Choroid plexus epithelial cell (primary cell): ENCODE data around the gene CROCC.

ENCODE experiments used
- DNase-seq: peaks from one replicate; pipeline ENCODE4 v3.0.0-alpha.2; 2010; ENCODE audit warnings: low read depth
- H3K4me3 ChIP-seq: 2 replicates; pipeline ENCODE4 v1.5.1; 2011; ENCODE audit warnings: low read depth, mild to moderate bottlenecking, control low read depth, low read length, moderate library complexity
- TF ChIP-seq, protein P1 (sequence below): conservative IDR thresholded peaks from 2 replicates; pipeline ENCODE4 v1.5.1; 2011; ENCODE audit warnings: low read depth, mild to moderate bottlenecking, control low read depth, inconsistent platforms, low read length, moderate library complexity

Gene CROCC

DNA sequence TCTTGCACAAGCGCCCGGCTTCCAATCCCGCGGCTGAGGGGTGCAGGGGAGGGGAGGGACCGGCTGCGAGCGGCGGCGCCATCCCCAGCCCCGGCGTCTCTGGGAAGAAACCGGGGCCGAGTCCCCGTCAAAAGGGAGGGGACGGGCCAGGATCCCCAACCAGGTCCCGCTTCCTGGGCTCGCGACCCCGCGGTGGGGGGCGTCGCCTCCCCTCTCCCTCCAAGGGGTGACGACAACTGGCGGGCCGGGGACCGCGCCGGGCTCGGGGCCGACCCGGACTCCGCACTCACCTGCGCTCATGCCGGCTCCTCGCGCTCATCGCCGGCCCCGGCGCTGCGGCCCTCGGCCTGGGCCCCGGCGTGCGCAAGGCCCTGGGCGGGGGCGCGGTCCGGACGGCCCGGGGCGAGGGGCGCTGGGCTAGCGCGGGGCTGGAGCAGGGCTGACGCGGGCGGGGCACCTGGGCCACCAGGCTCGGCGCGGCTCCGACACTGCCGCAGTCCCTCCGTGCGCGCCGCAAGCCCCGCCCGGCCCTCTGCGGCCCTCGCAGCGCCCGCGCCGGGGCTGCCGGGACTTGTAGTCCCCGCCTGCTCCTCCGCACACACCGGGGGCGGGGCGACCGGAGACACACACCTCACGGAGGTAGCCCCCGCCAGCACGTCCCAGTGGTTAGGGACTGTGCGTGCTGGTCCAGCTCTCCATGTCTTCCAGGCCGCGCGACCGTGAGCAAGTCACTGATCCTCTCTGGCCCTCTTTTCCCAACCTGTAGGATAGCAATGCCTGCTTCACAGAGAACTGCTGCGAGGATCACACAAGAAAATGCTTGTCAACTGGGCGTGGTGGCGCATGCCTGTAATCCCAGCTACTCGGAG is 89.9 kb downstream of the CROCC start, which contains the start of gene ATP13A2:
Gene ATP13A2, minus strand, starts transcription at position 490 of the 869 bp plus-strand sequence. Its CDS starts 190 bp downstream, at position 300.
- TF ChIP-seq, protein P1, sequence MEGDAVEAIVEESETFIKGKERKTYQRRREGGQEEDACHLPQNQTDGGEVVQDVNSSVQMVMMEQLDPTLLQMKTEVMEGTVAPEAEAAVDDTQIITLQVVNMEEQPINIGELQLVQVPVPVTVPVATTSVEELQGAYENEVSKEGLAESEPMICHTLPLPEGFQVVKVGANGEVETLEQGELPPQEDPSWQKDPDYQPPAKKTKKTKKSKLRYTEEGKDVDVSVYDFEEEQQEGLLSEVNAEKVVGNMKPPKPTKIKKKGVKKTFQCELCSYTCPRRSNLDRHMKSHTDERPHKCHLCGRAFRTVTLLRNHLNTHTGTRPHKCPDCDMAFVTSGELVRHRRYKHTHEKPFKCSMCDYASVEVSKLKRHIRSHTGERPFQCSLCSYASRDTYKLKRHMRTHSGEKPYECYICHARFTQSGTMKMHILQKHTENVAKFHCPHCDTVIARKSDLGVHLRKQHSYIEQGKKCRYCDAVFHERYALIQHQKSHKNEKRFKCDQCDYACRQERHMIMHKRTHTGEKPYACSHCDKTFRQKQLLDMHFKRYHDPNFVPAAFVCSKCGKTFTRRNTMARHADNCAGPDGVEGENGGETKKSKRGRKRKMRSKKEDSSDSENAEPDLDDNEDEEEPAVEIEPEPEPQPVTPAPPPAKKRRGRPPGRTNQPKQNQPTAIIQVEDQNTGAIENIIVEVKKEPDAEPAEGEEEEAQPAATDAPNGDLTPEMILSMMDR = no peak
- peak; percentile 69 for DNase-seq
- peak within 1 kb of the TSS; percentile 76 for H3K4me3 ChIP-seq

DNA sequence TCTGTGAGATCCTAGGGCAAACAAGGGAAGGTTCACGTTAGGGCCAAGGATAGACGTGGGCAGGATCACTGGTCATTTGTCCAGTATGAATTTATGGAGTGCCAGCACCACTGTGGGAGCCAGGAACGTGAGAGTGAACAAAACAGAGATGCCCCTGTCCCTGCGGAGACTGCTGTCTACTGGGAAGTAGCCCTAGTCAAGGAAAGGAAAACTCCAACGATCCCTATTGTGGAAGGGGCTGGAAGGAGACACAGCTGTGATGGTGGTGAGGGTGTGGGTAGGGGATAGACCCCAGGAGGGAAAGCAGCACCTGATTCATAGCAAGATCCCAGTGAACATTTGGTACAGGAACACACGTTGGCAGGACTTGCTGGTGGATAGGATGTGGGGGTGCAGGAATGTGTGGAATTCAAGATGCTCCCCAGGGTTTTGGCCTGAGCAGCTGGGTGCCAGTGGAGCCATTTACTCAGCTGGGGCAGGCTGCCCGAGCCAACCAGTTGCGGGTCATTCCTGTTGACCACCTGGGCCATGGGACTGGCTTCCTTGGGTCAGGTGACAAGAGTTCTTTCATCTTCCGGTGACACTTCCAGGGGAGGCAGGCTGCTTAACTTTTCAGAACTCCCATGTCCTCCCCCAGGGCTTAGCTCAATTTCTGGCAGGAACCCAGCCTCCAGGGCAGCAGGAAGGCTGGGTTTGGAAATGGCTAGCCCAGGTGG is 91.2 kb downstream of the CROCC start:
- peak; percentile 69 for DNase-seq
- TF ChIP-seq, protein P1 = no peak
- H3K4me3 ChIP-seq = no peak overlapping the region

DNA sequence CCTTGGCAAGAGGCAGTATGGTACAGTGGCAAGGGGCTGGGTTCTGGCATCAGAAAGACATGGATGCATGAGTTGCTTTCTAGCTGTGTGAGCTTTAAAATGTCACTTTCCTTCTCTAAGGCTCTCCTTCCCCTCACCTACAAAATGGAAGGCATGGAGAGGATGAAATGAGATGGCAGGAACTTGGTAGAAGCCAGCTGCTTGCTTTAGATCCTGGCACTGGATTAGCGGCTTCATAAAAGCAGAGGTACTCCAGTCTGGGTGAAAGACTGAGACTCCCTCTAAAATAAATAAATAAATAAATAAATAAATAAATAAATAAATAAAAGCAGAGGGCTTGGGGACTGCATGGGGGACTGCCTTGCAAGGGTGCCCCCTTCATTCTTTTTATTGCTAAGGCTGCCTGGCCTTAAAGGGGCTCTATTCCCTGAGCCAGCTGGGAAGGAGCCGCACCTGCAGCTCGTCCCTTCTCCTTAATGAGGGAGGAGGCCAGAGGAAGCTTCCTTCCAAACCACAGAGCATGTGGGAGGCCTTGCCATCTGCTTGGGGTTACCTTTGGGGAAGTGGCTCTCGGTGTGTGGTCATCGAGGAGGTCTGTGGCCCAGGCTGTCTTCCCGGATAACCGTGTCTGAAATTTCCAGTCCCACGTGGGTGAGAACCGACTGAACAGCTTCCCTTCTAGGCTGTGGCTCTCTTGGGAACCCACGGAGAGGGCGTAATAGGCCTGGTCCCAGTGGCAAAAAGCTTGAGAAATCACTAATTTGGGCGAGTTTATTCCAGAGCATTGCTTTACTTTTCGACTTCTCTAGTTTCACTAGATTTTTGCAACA is 92.0 kb downstream of the CROCC start:
- TF ChIP-seq, protein P1 = no peak
- DNase-seq = no peak
- H3K4me3 ChIP-seq = no peak overlapping the region

- no peak for DNase-seq
- H3K4me3 ChIP-seq = no peak overlapping the region
Observed at GRCh38 chr1:17014671-17015567, 93.2 kb downstream of the CROCC start.

DNA sequence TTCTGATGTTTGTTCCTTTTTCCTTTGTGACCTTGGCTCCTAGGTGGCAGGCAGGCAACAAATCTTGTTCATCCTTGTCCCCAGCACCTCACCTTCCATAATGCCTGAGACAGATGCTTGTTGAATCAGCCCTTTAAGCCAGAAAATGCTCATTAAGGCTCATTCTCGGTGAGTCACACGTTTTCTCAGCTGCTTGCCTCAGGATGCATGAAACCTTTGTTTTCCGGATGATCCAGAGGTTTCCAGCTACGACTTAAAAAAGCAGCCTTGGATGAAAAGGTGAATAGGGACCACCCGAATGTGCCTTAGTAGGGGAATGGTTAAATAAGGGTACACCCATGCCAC is 94.6 kb downstream of the CROCC start:
- no peak overlapping the region for H3K4me3 ChIP-seq
- TF ChIP-seq, protein P1 = no peak
- DNase-seq = peak; percentile 58

More at GRCh38 chr1:17014671-17015567, 93.2 kb downstream of the CROCC start:
- TF ChIP-seq, protein P1 = no peak

DNA sequence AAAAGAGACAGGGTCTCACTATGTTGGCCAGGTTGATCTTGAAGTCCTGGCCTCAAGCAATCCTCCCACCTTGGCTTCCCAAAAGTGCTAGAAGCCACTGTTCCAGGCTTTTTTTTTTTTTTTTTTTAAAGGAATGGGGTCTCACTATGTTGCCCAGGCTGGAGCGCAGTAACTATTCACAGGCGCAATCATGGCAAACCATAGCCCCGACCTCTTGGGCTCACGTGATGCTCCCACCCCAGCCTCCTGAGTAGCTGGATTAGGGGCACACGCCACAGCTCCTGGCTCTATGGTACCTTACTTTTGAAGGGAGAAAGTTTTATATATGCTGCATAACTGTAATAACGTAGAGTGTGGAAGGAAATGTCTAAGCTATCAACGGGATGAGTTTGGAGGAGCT is 95.7 kb downstream of the CROCC start:
- TF ChIP-seq, protein P1 = no peak
- no peak overlapping the region for H3K4me3 ChIP-seq
- no peak for DNase-seq
